ENCODE data around the gene ZNF425.
"Not testable (repeated sequence)": the region's sequence is repeated elsewhere in the genome, so short reads cannot be mapped to it uniquely, and the experiment has no call there.

The ZNF425 gene

GRCh38 chr7:149130572-149131198, 4.6 kb upstream of the ZNF425 start:
- DNase-seq: no peak

- DNase-seq: peak; percentile 51 to 52
Observed at GRCh38 chr7:149126662-149127266, 640 bp upstream of the ZNF425 start.

GRCh38 chr7:149125189-149125862, 798 bp downstream of the ZNF425 start:
- DNase-seq: no peak

- no peak for DNase-seq
Observed at GRCh38 chr7:149109969-149110368, 16.2 kb downstream of the ZNF425 start.

GRCh38 chr7:149104749-149105148, 21.4 kb downstream of the ZNF425 start:
- no peak for DNase-seq

GRCh38 chr7:149104214-149104613, 21.9 kb downstream of the ZNF425 start:
- DNase-seq: no peak

GRCh38 chr7:149103424-149103823, 22.7 kb downstream of the ZNF425 start:
- DNase-seq: no peak

- no peak for DNase-seq
Observed at GRCh38 chr7:149102666-149103065, 23.5 kb downstream of the ZNF425 start.

- DNase-seq: no peak
Observed at GRCh38 chr7:149100821-149101220, 25.3 kb downstream of the ZNF425 start.

GRCh38 chr7:149099058-149099457, 27.1 kb downstream of the ZNF425 start:
- DNase-seq: no peak

- no peak for DNase-seq
Observed at GRCh38 chr7:149097088-149097487, 29.0 kb downstream of the ZNF425 start.

GRCh38 chr7:149093228-149093627, 32.9 kb downstream of the ZNF425 start:
- no peak for DNase-seq

- DNase-seq: not testable (repeated sequence)
Observed at GRCh38 chr7:149092244-149092643, 33.9 kb downstream of the ZNF425 start.

- DNase-seq: peak; percentile 79 to 93
Observed at GRCh38 chr7:149090397-149091195, 35.5 kb downstream of the ZNF425 start, which contains the start of gene ZNF786. Gene ZNF786, minus strand, starts transcription at chr7:149090718. Its CDS starts 78 bp downstream, at chr7:149090640.

GRCh38 chr7:149087376-149087775, 38.7 kb downstream of the ZNF425 start:
- DNase-seq: no peak

GRCh38 chr7:149085866-149086265, 40.3 kb downstream of the ZNF425 start:
- DNase-seq: no peak

- DNase-seq: no peak
Observed at GRCh38 chr7:149084407-149084806, 41.7 kb downstream of the ZNF425 start.

- no peak for DNase-seq
Observed at GRCh38 chr7:149081914-149082313, 44.2 kb downstream of the ZNF425 start.

- no peak for DNase-seq
Observed at GRCh38 chr7:149077594-149077993, 48.5 kb downstream of the ZNF425 start.

- no peak for DNase-seq
Observed at GRCh38 chr7:149075286-149075685, 50.8 kb downstream of the ZNF425 start.

GRCh38 chr7:149074116-149074885, 51.8 kb downstream of the ZNF425 start:
- DNase-seq: no peak

- DNase-seq: no peak
Observed at GRCh38 chr7:149072438-149072775, 53.7 kb downstream of the ZNF425 start.
